Activated CD4-positive, alpha-beta T cell treated with anti-CD3 and anti-CD28 coated beads for 48 hours (primary cell): ENCODE results near the gene PUM1.
A peak's percentile ranks its signal among the peaks of the same experiment; 100 is the strongest.
"Not testable (repeated sequence)": the region's sequence is repeated elsewhere in the genome, so short reads cannot be mapped to it uniquely, and the experiment has no call there.

ENCODE experiments used
- DNase-seq: peaks from one replicate; pipeline ENCODE4 v3.0.0-alpha.2; 2020

Gene PUM1

DNA sequence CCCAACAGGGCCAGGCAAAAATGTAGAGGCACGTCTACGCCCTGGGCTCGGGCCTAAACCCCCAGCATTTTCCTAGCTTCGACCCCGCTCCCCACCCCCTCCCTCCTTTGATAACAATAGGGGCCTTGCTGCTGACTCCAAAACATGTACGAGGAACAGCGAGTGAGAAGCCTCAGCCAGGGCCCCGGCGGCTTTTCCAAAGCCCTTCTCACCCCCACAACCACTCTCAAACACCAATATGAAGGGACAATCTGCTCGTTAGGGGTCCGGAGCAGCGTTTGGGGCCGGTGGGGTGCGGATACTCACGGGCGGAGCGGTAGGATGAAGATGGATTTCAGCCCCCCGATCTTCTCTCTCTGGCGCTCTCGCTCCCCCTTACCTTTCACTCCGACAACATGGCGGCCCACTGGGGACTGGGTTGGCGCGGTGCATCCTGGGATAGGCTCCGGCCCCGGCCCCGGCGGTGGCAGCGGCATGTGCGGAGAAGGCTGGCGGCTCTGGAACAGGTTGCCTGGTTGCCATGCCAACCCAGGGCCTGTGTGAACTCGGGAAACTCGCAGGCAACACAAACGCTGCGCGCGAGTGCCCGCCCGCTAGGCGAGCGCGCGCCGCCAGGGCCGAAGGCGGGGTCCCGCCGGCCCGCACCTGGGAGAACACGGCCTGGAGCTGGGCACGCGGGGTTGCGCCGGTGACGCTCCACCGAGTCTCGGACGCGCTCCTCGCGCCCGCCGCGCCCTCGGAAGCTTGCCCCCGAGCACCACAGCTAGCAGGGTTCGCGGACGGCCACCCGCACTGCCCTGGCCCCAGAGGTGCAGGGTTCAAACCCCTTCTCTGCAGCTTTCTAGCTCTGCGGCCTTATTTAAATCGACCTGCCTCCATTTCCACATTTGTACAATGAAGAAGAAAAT, at the start of gene PUM1:
Gene PUM1 (minus strand): TSS at position 408 of the 908 bp plus-strand sequence. CDS start 6,151 bp downstream, outside the sequence.
- DNase-seq: peak; percentile 99

- DNase-seq: no peak
Observed at GRCh38 chr1:31112266-31112935, 46.9 kb upstream of the PUM1 start.

DNA sequence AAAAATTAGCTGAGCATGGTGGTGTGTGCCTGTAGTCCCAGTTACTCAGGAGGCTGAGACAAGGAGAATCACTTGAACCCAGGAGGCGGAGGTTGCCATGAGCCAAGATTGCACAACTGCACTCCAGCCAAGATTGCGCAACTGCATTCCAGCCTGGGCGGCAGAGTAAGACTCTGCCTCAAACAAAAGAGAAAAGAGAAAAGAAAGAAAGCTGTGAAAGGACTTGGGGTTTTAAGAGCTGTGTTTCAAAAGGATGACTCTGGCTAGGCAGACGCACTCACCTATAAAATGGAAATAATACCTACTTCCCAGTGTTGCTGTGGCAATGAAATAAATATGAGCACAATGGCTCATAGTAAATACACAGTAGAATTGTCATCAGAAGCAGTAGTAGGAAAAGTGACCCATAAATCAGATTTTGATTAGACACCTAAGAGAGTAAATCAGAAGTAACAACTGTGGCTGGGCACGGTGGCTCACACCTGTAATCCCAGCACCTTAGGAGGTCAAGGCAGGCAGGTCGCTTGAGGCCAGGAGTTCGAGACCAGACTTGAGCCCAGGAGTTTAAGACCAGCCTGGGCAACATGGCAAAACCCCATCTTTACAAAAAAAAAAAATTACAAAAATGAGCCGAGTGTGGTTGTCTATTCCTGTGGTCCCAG, 45.9 kb upstream of the PUM1 start:
- DNase-seq: no peak

GRCh38 chr1:31110846-31111245, 45.3 kb upstream of the PUM1 start:
- DNase-seq: no peak

DNA sequence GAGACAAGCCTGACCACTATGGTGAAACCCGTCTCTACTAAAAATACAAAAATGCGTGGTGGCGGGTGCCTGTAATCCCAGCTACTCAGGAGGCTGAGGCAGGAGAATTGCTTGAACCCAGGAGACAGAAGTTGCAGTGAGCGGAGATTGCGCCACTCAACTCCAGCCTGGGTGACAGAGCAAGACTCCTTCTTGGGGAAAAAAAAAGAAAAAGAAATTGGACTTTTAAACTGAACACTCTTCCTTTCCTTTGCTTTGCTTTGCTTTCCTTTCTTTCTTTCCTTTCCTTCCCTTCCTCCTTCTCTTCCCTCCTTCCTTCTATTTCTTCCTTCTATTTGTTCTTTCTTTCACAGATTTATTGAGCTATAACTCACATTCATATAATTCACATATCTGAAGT, 43.3 kb upstream of the PUM1 start:
- no peak for DNase-seq

DNA sequence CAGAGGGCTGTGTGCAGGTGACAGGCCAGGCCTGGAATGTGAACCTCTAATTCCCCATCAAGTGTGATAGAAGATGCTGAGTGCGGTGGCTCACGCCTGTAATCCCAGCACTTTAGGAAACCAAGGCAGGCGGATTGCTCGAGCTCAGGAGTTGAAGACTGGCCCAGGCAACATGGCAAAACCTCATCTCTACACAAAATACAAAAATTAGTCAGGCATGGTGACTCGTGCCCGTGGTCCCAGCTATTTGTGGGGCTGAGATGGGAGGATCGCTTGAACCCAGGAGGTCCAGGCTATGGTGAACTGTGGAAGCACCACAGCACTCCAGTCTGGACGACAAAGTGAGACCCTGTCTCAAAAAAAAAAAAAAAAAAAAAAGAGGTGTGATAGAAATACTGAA, 40.1 kb upstream of the PUM1 start:
- DNase-seq: peak; percentile 5

DNA sequence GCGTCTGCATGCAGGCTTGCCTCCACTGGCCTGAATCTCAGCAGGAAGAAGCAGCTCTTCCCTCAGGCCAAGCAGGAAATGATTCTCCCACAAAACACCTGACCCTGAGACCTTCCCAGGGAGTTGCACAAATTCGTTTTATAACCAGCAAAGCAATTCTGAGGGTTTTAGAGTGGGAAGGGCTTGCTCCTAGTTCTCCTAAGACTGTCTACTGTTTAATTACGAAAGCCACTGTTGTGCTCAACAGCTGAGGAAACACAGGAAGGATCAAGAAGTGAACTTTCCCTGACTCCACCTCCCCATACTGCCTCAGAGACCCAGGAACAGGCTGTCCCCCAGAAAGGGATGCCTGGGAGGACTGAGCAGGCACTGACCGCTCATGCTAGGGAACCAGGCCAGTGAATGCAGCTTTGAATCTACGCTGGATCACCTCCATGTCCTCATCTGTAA, 37.0 kb upstream of the PUM1 start:
- no peak for DNase-seq

DNA sequence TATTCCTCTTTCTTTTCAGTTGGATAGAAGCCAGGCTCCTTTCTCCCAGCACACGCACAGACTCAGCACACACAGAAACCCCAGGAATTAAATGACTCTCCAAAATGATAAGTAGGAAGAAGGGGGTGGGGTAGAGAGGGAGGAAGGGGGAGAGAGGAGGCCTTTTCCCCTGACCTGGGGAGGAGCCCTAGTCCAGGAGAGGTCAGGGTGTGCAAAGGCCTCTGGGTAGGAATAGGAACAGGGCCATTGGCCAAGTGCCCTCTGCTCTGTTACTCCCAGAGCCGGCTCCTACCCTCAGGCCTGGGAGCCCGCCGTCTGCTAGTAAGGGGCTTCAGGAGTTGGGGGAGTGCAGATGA, 35.6 kb upstream of the PUM1 start:
- DNase-seq: no peak

GRCh38 chr1:31099293-31100032, 33.9 kb upstream of the PUM1 start:
- no peak for DNase-seq

DNA sequence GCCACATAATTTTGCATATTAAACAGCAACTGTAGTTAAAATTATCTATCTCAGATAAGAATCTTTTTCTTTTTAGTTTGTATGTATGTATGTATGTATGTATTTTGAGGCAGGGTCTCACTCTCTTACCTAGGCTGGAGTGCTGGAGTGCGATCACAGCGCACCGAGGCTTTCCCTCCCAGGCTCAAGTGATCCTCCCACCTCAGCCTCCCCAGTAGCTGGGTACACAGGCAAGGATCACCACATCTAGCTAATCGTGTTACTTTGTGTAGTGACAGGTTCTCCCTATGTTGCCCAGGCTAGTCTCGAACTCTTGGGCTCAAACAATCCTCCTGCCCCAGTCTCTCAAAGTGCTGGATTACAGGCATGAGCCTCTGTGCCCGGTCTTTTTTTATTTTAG, 30.5 kb upstream of the PUM1 start:
- DNase-seq: no peak

- DNase-seq: no peak
Observed at GRCh38 chr1:31095298-31095981, 29.9 kb upstream of the PUM1 start.

DNA sequence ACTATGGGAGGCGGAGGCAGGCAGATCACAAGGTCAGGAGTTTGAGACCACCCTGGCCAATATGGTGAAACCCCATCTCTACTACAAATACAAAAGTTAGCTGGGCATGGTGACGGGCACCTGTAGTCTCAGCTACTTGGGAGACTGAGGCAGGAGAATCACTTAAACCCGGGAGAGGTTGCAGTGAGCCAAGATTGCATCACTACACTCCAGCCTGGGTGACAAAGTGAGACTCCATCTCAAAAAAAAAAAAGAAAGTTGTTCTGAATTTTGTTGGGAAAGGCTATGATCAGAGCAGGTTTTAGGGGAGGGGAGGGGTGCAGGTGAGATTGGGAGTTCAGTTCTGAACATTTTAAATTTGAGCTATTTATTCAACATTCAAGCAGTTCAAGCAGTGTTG, 22.6 kb upstream of the PUM1 start:
- DNase-seq: not testable (repeated sequence)

DNA sequence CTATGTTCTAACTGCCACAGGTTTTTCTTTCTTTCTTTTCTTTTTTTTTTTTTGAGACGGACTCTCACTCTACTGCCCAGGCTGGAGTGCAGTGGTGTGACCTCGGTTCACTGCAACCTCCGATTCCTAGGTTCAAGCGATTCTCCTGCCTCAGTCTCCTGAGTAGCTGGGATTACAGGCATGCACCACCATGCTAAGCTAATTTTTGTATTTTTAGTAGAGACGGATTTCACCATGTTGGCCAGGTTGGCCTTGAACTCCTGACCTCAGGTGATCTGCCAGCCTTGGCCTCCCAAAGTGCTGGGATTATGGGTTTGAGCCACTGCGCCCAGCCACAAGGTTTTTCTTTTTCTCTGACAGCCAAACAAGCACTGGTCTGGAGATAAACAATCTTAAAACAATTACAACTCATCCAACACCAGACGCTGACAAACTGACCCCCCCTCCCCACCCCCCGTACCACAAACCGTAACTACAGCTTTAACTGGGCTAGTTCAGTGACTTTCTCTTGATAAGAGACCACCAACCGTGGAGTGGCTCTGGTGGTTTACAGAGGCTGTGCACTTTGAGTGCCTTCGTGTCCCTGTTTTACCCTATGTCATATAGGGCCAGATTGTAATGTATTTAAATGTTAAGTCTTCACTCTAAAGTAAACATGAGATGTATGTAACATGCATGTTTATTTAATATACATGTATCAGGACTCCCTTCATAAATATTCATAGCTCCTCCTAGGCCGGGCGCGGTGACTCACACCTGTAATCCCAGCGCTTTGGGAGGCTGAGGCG, 19.5 kb upstream of the PUM1 start:
- no peak for DNase-seq

DNA sequence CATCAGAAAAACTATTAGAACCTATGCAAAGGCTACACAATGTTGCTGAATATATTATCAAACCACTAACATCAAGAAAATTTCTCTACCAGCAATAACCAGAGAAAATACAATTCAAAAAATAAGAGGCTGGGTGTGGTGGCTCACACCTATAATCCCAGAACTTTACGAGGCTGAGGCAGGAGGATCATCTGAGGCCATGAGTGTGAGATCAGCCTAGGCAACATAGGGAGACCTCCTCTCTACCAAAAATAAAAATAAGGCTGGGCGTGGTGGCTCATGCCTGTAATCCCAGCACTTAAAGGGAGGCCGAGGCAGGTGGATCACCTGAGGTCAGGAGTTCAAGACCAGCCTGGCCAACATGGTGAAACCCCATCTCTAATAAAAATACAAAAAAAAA, 16.9 kb upstream of the PUM1 start:
- DNase-seq: no peak

- no peak for DNase-seq
Observed at GRCh38 chr1:31073044-31073443, 7.5 kb upstream of the PUM1 start.

DNA sequence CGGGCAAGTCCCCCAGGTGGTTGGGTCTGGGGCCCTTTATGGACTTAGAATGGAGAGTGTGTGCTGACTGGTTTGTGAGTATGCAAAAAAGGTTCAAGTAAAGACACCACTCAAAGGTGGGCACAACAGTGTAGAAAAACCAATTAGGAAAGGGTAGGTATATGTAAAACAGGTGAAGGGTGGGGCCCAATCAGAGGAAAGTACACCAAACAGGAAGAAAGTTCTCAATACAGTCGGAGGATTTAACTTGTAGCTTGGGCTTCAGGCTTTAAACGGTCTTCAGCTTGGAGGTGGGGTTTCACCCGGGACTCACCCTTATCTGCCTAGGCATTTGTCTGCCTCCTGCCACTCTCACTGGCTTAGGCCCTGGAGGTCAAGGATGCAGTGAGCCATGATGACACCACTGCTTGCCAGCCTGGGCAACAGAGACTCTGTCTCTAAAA, 6.8 kb upstream of the PUM1 start:
- DNase-seq: no peak

DNA sequence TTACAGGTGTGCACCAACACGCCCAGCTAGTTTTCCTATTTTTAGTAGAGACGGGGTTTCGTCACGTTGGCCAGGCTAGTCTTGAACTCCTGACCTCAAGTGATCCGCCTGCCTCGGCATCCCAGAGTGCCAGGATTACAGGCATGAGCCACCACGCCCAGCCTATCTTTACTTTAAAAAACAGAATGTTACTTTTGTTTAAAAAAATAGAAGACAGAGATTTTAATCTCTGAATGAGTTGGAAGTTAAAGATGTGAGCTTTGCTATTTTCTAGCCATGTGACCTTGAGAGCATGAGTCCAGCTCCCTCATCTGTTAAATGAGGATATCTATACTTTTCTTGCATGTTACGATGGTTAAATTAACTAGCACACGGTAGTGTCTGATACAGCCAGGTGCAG, 3.9 kb upstream of the PUM1 start:
- DNase-seq: no peak

- DNase-seq: no peak
Observed at GRCh38 chr1:31064718-31065309, 703 bp downstream of the PUM1 start.

GRCh38 chr1:31064111-31064717, 1.3 kb downstream of the PUM1 start:
- no peak for DNase-seq

DNA sequence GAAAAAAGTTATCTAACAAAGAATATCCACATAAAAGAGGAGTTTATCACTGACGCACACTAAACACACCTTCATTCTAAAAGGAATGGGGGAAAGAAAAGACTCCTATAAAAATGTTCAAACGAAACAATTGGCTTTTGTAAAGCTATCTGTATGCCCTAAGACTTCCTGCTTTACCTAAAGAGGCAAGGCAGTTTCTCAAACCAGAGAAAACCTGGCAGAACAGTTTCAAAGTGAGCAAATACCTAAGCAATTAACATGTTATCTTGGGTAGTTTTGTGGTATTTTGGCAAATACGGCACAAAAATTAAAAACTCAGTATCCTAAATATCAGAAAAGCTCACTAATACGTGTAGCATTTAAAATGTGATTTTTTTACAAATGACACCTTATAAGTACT, 1.9 kb downstream of the PUM1 start:
- DNase-seq: no peak
